ENCODE results near the gene CLDN22. TPM values are rescaled to one million over a fixed set of nuclear protein-coding genes. Genes with fewer than 3 reads are reported as not detected.

Gene CLDN22
- polyA plus RNA-seq, 1 of the 3 experiments (the other 2 are of a cell fraction) = 0.05 TPM

DNA sequence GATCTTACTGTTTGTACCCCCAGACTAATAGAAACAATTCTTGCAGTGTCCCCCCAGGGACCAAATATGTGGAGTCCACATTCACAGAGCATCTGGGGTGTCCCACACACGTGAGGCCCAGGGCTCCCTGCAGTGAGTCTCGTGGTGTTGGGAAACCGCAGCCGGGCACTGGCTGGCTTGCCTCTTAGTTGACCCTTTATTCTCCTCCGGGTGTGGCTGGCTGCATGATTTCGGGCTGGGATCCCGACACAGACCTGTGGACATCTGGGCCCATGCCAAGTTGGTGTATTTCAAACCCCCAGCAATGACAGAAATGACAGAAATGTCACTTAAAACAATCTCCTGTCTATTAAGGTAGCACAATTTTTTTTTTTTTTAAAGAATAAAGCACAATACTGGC is 17.8 kb upstream of the CLDN22 start (continued):
- TF ChIP-seq, protein P1, sequence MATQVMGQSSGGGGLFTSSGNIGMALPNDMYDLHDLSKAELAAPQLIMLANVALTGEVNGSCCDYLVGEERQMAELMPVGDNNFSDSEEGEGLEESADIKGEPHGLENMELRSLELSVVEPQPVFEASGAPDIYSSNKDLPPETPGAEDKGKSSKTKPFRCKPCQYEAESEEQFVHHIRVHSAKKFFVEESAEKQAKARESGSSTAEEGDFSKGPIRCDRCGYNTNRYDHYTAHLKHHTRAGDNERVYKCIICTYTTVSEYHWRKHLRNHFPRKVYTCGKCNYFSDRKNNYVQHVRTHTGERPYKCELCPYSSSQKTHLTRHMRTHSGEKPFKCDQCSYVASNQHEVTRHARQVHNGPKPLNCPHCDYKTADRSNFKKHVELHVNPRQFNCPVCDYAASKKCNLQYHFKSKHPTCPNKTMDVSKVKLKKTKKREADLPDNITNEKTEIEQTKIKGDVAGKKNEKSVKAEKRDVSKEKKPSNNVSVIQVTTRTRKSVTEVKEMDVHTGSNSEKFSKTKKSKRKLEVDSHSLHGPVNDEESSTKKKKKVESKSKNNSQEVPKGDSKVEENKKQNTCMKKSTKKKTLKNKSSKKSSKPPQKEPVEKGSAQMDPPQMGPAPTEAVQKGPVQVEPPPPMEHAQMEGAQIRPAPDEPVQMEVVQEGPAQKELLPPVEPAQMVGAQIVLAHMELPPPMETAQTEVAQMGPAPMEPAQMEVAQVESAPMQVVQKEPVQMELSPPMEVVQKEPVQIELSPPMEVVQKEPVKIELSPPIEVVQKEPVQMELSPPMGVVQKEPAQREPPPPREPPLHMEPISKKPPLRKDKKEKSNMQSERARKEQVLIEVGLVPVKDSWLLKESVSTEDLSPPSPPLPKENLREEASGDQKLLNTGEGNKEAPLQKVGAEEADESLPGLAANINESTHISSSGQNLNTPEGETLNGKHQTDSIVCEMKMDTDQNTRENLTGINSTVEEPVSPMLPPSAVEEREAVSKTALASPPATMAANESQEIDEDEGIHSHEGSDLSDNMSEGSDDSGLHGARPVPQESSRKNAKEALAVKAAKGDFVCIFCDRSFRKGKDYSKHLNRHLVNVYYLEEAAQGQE (IDR thresholded peaks at IDR 0.05; ENCODE audit: low read depth, low read length) = no peak
- TF ChIP-seq GABPA (IDR thresholded peaks at IDR 0.05; ENCODE audit: low read depth) = no peak
- no peak for TF ChIP-seq RAD21 (IDR thresholded peaks at IDR 0.05; ENCODE audit: low read length)
- no peak for TF ChIP-seq RFX5 (IDR thresholded peaks at IDR 0.05; ENCODE audit: low read length)
- no peak for TF ChIP-seq FOSL2 (IDR thresholded peaks at IDR 0.05; ENCODE audit: borderline replicate concordance, low read depth)

DNA sequence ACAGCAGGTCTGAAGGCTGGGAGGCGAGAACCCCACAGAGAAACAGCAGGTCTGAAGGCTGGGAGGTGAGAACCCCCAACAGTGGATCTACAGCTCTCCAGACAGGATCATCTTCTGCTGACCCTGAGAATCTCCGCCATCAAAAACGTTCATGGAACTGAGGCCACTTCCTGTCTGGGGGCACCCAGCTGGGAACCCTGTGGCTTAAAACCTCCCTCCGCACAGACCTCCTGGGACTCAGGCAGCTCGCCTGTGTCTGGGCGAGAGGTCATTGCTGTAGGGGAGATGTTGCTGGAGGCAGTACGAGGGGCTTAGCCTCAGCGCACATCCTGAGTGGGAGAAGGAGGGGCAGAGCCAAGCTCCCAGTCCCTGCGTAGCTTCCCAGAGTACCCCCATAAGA is 17.3 kb upstream of the CLDN22 start:
- H3K27me3 ChIP-seq (ENCODE audit: insufficient read depth) = no peaks in the 10 kb centered on the region
- peaks cover 0 to 18% of the 10 kb centered on the region in 2 experiments; a peak in 2 of 4 replicates for H3K4me1 ChIP-seq (ENCODE audit: control insufficient read depth in 1 of 2, insufficient read depth in 2 of 2, low read depth in 1 of 2, low read length in 1 of 2)
- H4K20me1 ChIP-seq (ENCODE audit: insufficient read depth) = no peaks in the 10 kb centered on the region
- ChIA-PET POLR2A (no interaction called here), CTCF (no interaction called here)
- no peak overlapping the region for H3K4me2 ChIP-seq
- no peak overlapping the region for H3K9ac ChIP-seq
- H3K79me2 ChIP-seq (ENCODE audit: insufficient read depth) = no peaks in the 10 kb centered on the region
- peaks cover 21% of the 10 kb centered on the region for H3F3A ChIP-seq (replicated peaks; ENCODE audit: insufficient read depth)
- TF ChIP-seq USF1 (IDR thresholded peaks at IDR 0.05; ENCODE audit: borderline replicate concordance, low read depth) (no peak), NFIC (IDR thresholded peaks at IDR 0.05; ENCODE audit: borderline replicate concordance) (no peak), SMC3 (IDR thresholded peaks at IDR 0.05; ENCODE audit: low read depth, low read length) (no peak), FOXM1 (IDR thresholded peaks at IDR 0.05; ENCODE audit: low read depth) (no peak), YY1 (IDR thresholded peaks at IDR 0.05; ENCODE audit: low read depth) (no peak), MXI1 (IDR thresholded peaks at IDR 0.05; ENCODE audit: low read depth, low read length) (no peak), CHD2 (IDR thresholded peaks at IDR 0.05; ENCODE audit: low read length, partially characterized antibody) (no peak), EP300 (IDR thresholded peaks at IDR 0.05; ENCODE audit: borderline replicate concordance in 1 of 2, low read depth in 1 of 2, low read length in 1 of 2) (no peak), IRF3 (IDR thresholded peaks at IDR 0.05; ENCODE audit: low read depth, low read length) (no peak), RFX5 (IDR thresholded peaks at IDR 0.05; ENCODE audit: low read length) (no peak), MEF2A (IDR thresholded peaks at IDR 0.05; ENCODE audit: borderline replicate concordance, low read depth) (no peak), ZBTB33 (IDR thresholded peaks at IDR 0.05; ENCODE audit: borderline replicate concordance, low read depth) (no peak)
- TF ChIP-seq, protein P1 (IDR thresholded peaks at IDR 0.05; ENCODE audit: low read depth, low read length) = no peak
- DNase-seq = no peak
- no peaks in the 10 kb centered on the region for H3K9me3 ChIP-seq
- H3K27ac ChIP-seq (ENCODE audit: low read depth in 2 of 2, low read length in 1 of 2) = no peak overlapping the region
- WGBS (ENCODE audit: low lambda C conversion rate) = 83% methylated on average over 9 of the region's 9 CpGs
- H3K36me3 ChIP-seq (replicated peaks in 1 of 2; ENCODE audit: control insufficient read depth in 1 of 2, insufficient read depth in 2 of 2, low read length in 1 of 2) = no peaks in the 10 kb centered on the region
- H3K4me3 ChIP-seq (ENCODE audit: low read depth in 2 of 2, low read length in 1 of 2) = no peak overlapping the region
- H2AFZ ChIP-seq (ENCODE audit: low read depth) = no peak overlapping the region
- H3K9me2 ChIP-seq = no peaks in the 10 kb centered on the region
